D721Med (cell line): ENCODE results near the gene ZNF521.

Experiments used
- DNase-seq: peaks from one replicate; pipeline ENCODE4 v3.0.0; 2011; ENCODE audit warnings: low spot score; ENCODE audit not compliant: insufficient read length
- FAIRE-seq: peaks from 2 replicates; lab custom pipeline; 2011; peaks lifted over from hg19 to GRCh38; lab: Jason Lieb, UNC
- TF ChIP-seq, protein P1 (sequence below): IDR thresholded peaks from 2 replicates; pipeline ENCODE4 v1.5.1; 2012; ENCODE audit warnings: mild to moderate bottlenecking, control low read depth; ENCODE audit not compliant: insufficient read depth; ENCODE audit errors: missing control alignments

Gene ZNF521

DNA sequence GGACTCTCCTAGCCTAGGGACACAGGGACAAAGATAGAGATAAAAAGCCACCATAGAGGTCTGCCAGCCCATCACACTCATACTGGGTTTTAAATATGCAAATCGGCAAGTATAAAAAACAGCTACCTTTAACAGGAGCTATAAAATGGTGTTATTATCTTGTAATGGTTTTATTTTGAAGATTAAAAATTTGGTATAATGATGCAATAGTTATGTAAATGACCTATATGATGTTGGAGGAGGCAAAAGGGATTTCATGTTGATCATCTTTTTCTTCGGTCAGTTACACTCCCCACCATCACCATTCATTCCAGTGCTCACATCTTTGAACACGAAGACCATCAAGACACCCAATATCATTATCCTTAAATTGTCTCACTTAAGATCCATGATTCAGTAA, 11.2 kb downstream of the ZNF521 start:
- DNase-seq (no peak), FAIRE-seq (no peak)
- TF ChIP-seq, protein P1, sequence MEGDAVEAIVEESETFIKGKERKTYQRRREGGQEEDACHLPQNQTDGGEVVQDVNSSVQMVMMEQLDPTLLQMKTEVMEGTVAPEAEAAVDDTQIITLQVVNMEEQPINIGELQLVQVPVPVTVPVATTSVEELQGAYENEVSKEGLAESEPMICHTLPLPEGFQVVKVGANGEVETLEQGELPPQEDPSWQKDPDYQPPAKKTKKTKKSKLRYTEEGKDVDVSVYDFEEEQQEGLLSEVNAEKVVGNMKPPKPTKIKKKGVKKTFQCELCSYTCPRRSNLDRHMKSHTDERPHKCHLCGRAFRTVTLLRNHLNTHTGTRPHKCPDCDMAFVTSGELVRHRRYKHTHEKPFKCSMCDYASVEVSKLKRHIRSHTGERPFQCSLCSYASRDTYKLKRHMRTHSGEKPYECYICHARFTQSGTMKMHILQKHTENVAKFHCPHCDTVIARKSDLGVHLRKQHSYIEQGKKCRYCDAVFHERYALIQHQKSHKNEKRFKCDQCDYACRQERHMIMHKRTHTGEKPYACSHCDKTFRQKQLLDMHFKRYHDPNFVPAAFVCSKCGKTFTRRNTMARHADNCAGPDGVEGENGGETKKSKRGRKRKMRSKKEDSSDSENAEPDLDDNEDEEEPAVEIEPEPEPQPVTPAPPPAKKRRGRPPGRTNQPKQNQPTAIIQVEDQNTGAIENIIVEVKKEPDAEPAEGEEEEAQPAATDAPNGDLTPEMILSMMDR: no peak

DNA sequence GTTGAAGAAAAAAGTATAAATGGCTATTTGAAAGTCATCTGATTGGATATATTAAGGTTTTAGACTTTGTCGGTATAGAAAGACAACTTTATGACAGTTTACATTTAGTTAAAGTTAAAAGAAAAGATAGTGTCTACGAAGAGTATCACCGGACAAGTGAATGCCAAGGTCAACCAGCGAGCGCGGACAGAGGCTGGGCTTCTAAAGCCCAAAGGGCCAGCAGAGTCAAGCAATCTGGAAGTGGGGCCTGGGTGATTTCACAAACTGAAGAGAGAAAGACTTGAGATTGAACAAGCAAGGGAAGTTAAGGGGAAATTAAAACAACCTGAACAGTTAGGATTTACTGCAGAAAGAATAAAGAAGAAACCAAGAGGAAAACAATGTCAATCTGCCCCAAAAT, 16.3 kb downstream of the ZNF521 start:
- FAIRE-seq: no peak
- TF ChIP-seq, protein P1: no peak
- DNase-seq: no peak

GRCh38 chr18:25335062-25335461, 16.9 kb downstream of the ZNF521 start:
- DNase-seq (no peak), FAIRE-seq (no peak)
- TF ChIP-seq, protein P1: no peak

DNA sequence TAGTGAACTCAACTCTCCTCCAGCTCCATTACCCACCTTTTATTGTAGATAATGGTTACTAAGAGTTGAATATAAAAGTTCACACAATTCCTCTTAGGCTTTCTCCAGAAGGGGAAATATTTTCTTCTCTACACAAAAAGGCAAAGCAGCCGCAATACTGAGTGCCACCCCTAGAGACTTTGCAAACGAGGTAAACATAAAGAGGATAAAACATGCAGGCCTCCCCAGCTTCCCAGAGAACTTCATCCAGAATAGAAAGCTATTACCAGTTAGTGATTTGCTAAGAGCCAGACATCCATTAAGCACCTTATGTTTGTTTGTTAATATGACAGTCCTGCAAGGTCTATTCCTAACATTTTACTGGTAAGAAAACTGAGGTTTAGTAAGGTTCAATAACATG, 17.4 kb downstream of the ZNF521 start:
- TF ChIP-seq, protein P1: no peak
- DNase-seq (no peak), FAIRE-seq (no peak)

DNA sequence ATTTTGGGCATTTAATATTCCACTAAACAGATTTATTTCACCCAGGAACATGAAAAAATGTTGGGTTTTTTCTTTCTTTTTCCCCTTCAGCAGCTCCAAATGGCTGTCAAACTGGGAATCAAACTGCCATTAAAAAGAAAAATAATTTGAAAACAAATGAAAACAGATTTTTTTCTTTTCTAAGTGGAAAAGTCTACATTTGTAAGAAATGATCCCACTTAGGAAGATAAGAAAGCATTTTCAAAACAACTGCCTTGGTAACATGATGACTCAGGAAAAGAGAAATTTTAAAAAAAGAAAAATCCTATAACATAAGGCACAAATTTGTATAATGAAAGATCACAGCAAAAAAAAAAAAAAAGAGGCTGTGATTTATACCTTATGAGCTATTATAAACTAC, 20.0 kb downstream of the ZNF521 start:
- TF ChIP-seq, protein P1: no peak
- FAIRE-seq: no peak
- no peak for DNase-seq

DNA sequence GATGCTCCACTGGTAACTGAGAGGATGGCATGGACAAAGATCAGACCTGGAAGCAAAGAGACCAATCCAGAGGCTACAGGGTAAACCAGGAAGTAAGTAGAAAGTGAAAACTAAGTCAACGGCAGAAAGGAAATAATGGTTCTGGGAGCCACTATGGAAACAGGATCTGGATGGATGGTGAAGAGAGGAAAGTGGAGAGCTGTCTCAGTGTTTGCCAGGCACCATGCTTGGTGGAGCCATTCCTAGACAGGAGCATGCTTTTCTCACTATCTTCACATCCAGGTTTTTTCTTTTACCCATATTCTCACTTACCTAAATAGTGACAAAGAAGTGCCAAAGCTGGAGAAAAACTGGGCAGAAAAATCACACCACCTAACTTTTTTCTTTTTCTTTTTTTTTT, 22.2 kb downstream of the ZNF521 start:
- TF ChIP-seq, protein P1: no peak
- DNase-seq: no peak
- no peak for FAIRE-seq

DNA sequence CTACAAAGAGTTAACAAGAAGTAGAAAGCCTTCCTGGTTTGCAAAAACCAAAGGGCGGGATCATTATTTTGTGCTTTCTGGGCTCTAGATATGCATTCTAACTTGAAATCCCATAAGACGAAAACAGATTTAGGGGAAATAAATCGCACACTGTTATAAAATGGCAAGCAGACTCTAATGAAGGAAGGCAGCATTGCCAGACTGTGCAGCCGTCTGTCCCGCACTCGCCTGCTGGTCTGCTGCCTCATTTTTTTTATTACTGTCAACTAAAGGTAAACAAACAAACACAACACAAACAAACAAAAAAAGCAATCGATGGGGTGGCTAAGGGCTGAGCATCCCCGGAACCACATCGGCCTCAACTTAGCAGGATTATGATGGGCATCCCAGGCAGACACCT, 24.4 kb downstream of the ZNF521 start:
- TF ChIP-seq, protein P1: no peak
- DNase-seq (no peak), FAIRE-seq (no peak)
